K562 (cell line): ENCODE measurements around the gene AMOTL1. TPM values are rescaled to one million over a fixed set of nuclear protein-coding genes. Genes with fewer than 3 reads are reported as not detected.

Experiments
- ATAC-seq: fragments of 200-7000 bp; cut with Tn5 transposase; 3 replicates; pipeline ENCODE4 v1.9.1; 2020; ENCODE audit warnings: moderate library complexity
- BruUV-seq: library from RNA; stranded (reverse); fragments of 400-500 nt; replicated peaks from 2 replicates; lab custom pipeline; 2021; lab: Mats Ljungman, UMichigan
- CTCF ChIA-PET: fragments of 300-600 bp; formaldehyde crosslinking; extraction: SDS; loops from one replicate; lab custom pipeline; 2021; ENCODE audit warnings: low intra/inter-chr PET ratio; lab: Yijun Ruan, JAX
- POLR2A ChIA-PET: fragments of 300-600, 350-650 bp; sonication (Branson Sonifier 250); formaldehyde crosslinking; extraction: SDS; loops from one replicate; lab custom pipeline; 2021; ENCODE audit warnings: antibody characterized with exemption, inconsistent platforms; lab: Yijun Ruan, JAX
- DNase-seq, 4 experiments: peaks; one replicate each; pipeline versions ENCODE4 v3.0.0 to v3.0.0-alpha.2; 2011 to 2018; ENCODE audit warnings: low spot score in 3 of 4, mixed read lengths in 3 of 4; ENCODE audit errors: extremely low read depth in 1 of 4
- FAIRE-seq: peaks from 2 replicates; lab custom pipeline; 2011; peaks lifted over from hg19 to GRCh38; lab: Jason Lieb, UNC
- H2AFZ ChIP-seq: 2 replicates; pipeline ENCODE4 v1.6.0; 2011; ENCODE audit warnings: low read depth, low read length, control low read depth, inconsistent platforms
- H3K27ac ChIP-seq: fragments of 200-600 bp; 3 replicates; pipeline ENCODE4 v1.8.0; 2011; ENCODE audit warnings: low read depth, mild to moderate bottlenecking, control low read depth, inconsistent platforms, low read length, moderate library complexity, mixed read lengths; ENCODE audit errors: extremely low read depth
- H3K27me3 ChIP-seq, 2 experiments: fragments of 300-600 bp in 1 of 2; 2 replicates in 1 of 2; 3 replicates in 1 of 2; pipeline versions ENCODE4 v1.6.0 to v1.8.0; 2011; ENCODE audit warnings: inconsistent platforms in 2 of 2, low read length in 2 of 2, mild to moderate bottlenecking in 1 of 2, mixed read lengths in 1 of 2, moderate library complexity in 1 of 2; ENCODE audit not compliant: control insufficient read depth in 2 of 2, insufficient read depth in 2 of 2
- H3K36me3 ChIP-seq: fragments of 300-600 bp; 3 replicates; pipeline ENCODE4 v1.8.0; 2011; ENCODE audit warnings: mild to moderate bottlenecking, low read length, inconsistent platforms; ENCODE audit not compliant: control insufficient read depth, insufficient read depth
- H3K4me1 ChIP-seq, 2 experiments: fragments of 200-600 bp in 1 of 2; replicated peaks in 1 of 2; 2 replicates in 1 of 2; 3 replicates in 1 of 2; pipeline versions ENCODE4 v1.5.1 to v1.8.0; 2011; ENCODE audit warnings: inconsistent platforms in 2 of 2, low read length in 2 of 2, mild to moderate bottlenecking in 1 of 2, mixed read lengths in 1 of 2, moderate library complexity in 1 of 2; ENCODE audit not compliant: control insufficient read depth in 2 of 2, insufficient read depth in 2 of 2
- H3K4me2 ChIP-seq: 2 replicates; pipeline ENCODE4 v1.6.1; 2011; ENCODE audit warnings: low read length, control low read depth, inconsistent platforms, mixed read lengths; ENCODE audit not compliant: insufficient read depth
- H3K4me3 ChIP-seq: fragments of 200-600 bp; sonication (generic), shearing (Covaris generic); 2 replicates; pipeline ENCODE4 v1.5.1; 2016; ENCODE audit warnings: control low read depth, inconsistent platforms
- H3K79me2 ChIP-seq: fragments of 200-600 bp; 3 replicates; pipeline ENCODE4 v1.8.0; 2011; ENCODE audit warnings: low read length, inconsistent platforms; ENCODE audit not compliant: control insufficient read depth, insufficient read depth
- H3K9ac ChIP-seq, 2 experiments: 2 replicates each; pipeline versions ENCODE4 v1.6.0 to v1.6.1; 2011; ENCODE audit warnings: low read depth in 2 of 2, low read length in 2 of 2, control low read depth in 1 of 2, inconsistent platforms in 1 of 2, mild to moderate bottlenecking in 1 of 2, mixed read lengths in 1 of 2; ENCODE audit not compliant: insufficient read depth in 1 of 2
- H3K9me1 ChIP-seq: one replicate; pipeline ENCODE4 v1.6.0; 2011; ENCODE audit warnings: inconsistent platforms, mild to moderate bottlenecking, low read length, moderate library complexity; ENCODE audit not compliant: control insufficient read depth, insufficient read depth
- H3K9me3 ChIP-seq: replicated peaks from 2 replicates; pipeline ENCODE4 v1.5.1; 2011; ENCODE audit warnings: low read depth, low read length, inconsistent platforms; ENCODE audit not compliant: control insufficient read depth, insufficient read depth
- H4K20me1 ChIP-seq: replicated peaks from 2 replicates; pipeline ENCODE4 v1.6.1; 2011; ENCODE audit warnings: low read length, inconsistent platforms, mixed read lengths; ENCODE audit not compliant: control insufficient read depth, insufficient read depth
- CGGBP1 ChIP-seq: fragments of 250-450 bp; sonication (Bioruptor Pico); IDR thresholded peaks from 2 replicates; pipeline ENCODE4 v1.9.0; 2021; ENCODE audit warnings: mild to moderate bottlenecking
- KDM5B ChIP-seq: fragments of 200-600 bp; sonication (generic); IDR thresholded peaks from 2 replicates; pipeline ENCODE4 v1.6.1; 2012; ENCODE audit warnings: low read depth, mild to moderate bottlenecking, moderate library complexity, low read length, control low read depth, inconsistent platforms; ENCODE audit not compliant: insufficient replicate concordance
- NR2C2 ChIP-seq, 2 experiments: fragments of 200-800 bp in 1 of 2; sonication (Bioruptor generic) in 1 of 2; sonication (generic) in 1 of 2; formaldehyde crosslinking in 1 of 2; IDR thresholded peaks; 2 replicates each; pipeline versions ENCODE4 v1.6.1 to v1.8.0; 2016 to 2022; ENCODE audit warnings: mild to moderate bottlenecking in 1 of 2, missing compliant biosample characterization in 1 of 2, missing genetic modification characterization in 1 of 2, missing genetic modification reagents in 1 of 2
- PRDM10 ChIP-seq: fragments of 450-650 bp; IDR thresholded peaks from 2 replicates; pipeline ENCODE4 v1.6.1; 2018; ENCODE audit not compliant: partially characterized antibody
- TEAD2 ChIP-seq: fragments of 450-650 bp; IDR thresholded peaks from 2 replicates; pipeline ENCODE4 v1.6.1; 2016; ENCODE audit warnings: missing genetic modification characterization, control low read depth, missing compliant biosample characterization
- ZNF140 ChIP-seq: fragments of 250-450 bp; sonication (Bioruptor Pico); IDR thresholded peaks from 2 replicates; pipeline ENCODE4 v1.8.0; 2021; ENCODE audit warnings: moderate library complexity, mild to moderate bottlenecking, inconsistent platforms
- ZNF311 ChIP-seq: fragments of 250-450 bp; sonication (Bioruptor Pico); IDR thresholded peaks from 2 replicates; pipeline ENCODE4 v1.4.0; 2020; ENCODE audit warnings: mild to moderate bottlenecking, moderate library complexity
- ZNF431 ChIP-seq: sonication (generic); formaldehyde crosslinking; IDR thresholded peaks from 2 replicates; pipeline ENCODE4 v1.8.0; 2022; ENCODE audit warnings: mild to moderate bottlenecking, missing genetic modification reagents
- ZNF518B ChIP-seq: fragments of 250-450 bp; sonication (Bioruptor Pico); IDR thresholded peaks from 2 replicates; pipeline ENCODE4 v1.5.0; 2021; ENCODE audit warnings: mild to moderate bottlenecking, moderate library complexity
- ZNF668 ChIP-seq: fragments of 250-450 bp; sonication (Bioruptor Pico); IDR thresholded peaks from 2 replicates; pipeline ENCODE4 v1.8.0; 2022; ENCODE audit warnings: mild to moderate bottlenecking, inconsistent platforms
- WGBS: fragments of 100-300 bp; shearing (Covaris generic); methylation state at CpG from one replicate; pipeline ENCODE4 v1.1.6; 2016; ENCODE audit warnings: low coverage, mixed read lengths; ENCODE audit not compliant: insufficient coverage; ENCODE audit errors: missing lambda C conversion rate; 5-methylcytosine and 5-hydroxymethylcytosine counted together
- in situ Hi-C: fragments of 300-500 bp; cut with MboI; formaldehyde crosslinking; loops from 4 replicates; pipeline ENCODE4 v1.15.0; 2018; ENCODE audit warnings: inconsistent platforms, mixed read lengths
- intact Hi-C: fragments of 100-400 bp; cut with micrococcal nuclease; formaldehyde crosslinking; loops from 2 replicates; pipeline ENCODE4 v1.14.2; 2022
- polyA plus RNA-seq, 8 experiments: library from polyadenylated mRNA; depleted of rRNA in 4 of 8; stranded (reverse) in 5 of 8; unstranded in 3 of 8; fragments of >200 nt; fragmentation: Nextera tagmentation in 2 of 8; fragmentation: Illumina TruSeq in 1 of 8; extraction: Ambion mirVana in 2 of 8; extraction: Trizol in 1 of 8; gene quantifications; 2 replicates each; pipeline versions ENCODE4 v1.2.1 to v1.2.3, GENCODE V29; 2011 to 2014; ENCODE audit warnings: inconsistent platforms in 1 of 8, missing spikeins in 1 of 8
- total RNA-seq, 7 experiments: library from RNA; depleted of rRNA in 6 of 7; stranded (reverse); fragments of >200 nt in 6 of 7; fragmentation: Illumina TruSeq in 2 of 7; extraction: Trizol in 2 of 7; gene quantifications; 2 replicates each; pipeline versions ENCODE4 v1.2.1 to v1.2.3, GENCODE V29; 2011 to 2021; ENCODE audit warnings: low replicate concordance in 1 of 7

The AMOTL1 gene
- total and polyA plus RNA-seq, 9 of the 15 experiments (the other 6 are each of a cell fraction or from before 2014, with no cell fraction given), result 4.0 to 35.4 (median 14.0) TPM

GRCh38 chr11:94860333-94860732 lies 92.2 kb downstream of the AMOTL1 start:
- in situ Hi-C loops, result no loop called here
- Histone ChIP-seq H3K9me3 (no peaks in the 10 kb centered on the region), H3K9ac (no peak overlapping the region), H3K27ac (no peak overlapping the region), H3K4me1 (peaks cover 0 to 7% of the 10 kb centered on the region in 2 experiments; a peak in 2 of 5 replicates), H3K4me2 (no peak overlapping the region), H3K36me3 (peaks cover 52% of the 10 kb centered on the region), H3K9me1 (no peaks in the 10 kb centered on the region), H3K79me2 (no peaks in the 10 kb centered on the region), H4K20me1 (no peaks in the 10 kb centered on the region), H3K27me3 (no peaks in the 10 kb centered on the region), H3K4me3 (no peak overlapping the region), H2AFZ (no peak overlapping the region)
- intact Hi-C loops, result no loop called here
- ATAC-seq (no peak), DNase-seq (no peak), FAIRE-seq (no peak)
- TF ChIP-seq TEAD2 (tag), result no peak
- no peak for TF ChIP-seq ZNF431 (CRISPR knock-in tag)
- TF ChIP-seq PRDM10, result no peak
- TF ChIP-seq ZNF311 (CRISPR knock-in tag), result no peak
- no peak for TF ChIP-seq NR2C2 (CRISPR knock-in tag; IDR thresholded peaks at IDR 0.05)
- TF ChIP-seq NR2C2 (tag; IDR thresholded peaks at IDR 0.05), result no peak
- no peak for TF ChIP-seq KDM5B
- no peak for TF ChIP-seq ZNF140 (CRISPR knock-in tag)
- no peak for TF ChIP-seq CGGBP1 (CRISPR knock-in tag)
- TF ChIP-seq ZNF668 (CRISPR knock-in tag), result no peak
- no peak for TF ChIP-seq ZNF518B (CRISPR knock-in tag)
- WGBS, result 24% methylated on average over 2 of the region's 2 CpGs
- ChIA-PET CTCF (no interaction called here), POLR2A (no interaction called here)
- BruUV-seq, result no TSS peak
